HG03060 (cell line): ENCODE data around the gene MAGI2.
A peak's percentile ranks its signal among the peaks of the same experiment; 100 is the strongest.

ENCODE experiments used
- ATAC-seq: cut with Tn5 transposase; IDR thresholded peaks from one replicate; pipeline ENCODE4 v1.9.1; 2021; ENCODE audit warnings: low read depth, moderate number of reproducible peaks; ENCODE audit not compliant: unreplicated experiment

Gene MAGI2

GRCh38 chr7:78047800-78048199, 1405.7 kb downstream of the MAGI2 start:
- ATAC-seq, result no peak

- ATAC-seq, result no peak
These were observed 1410.3 kb downstream of the MAGI2 start for GRCh38 chr7:78043159-78043558.

- ATAC-seq, result no peak
These were observed 1412.0 kb downstream of the MAGI2 start for GRCh38 chr7:78041423-78041822.

- no peak for ATAC-seq
These were observed 1413.4 kb downstream of the MAGI2 start for GRCh38 chr7:78039790-78040776.

GRCh38 chr7:78038465-78039080, 1414.9 kb downstream of the MAGI2 start:
- no peak for ATAC-seq

GRCh38 chr7:78037603-78038002, 1415.9 kb downstream of the MAGI2 start:
- no peak for ATAC-seq

- ATAC-seq, result no peak
These were observed 1420.1 kb downstream of the MAGI2 start for GRCh38 chr7:78033410-78033809.

GRCh38 chr7:78026492-78026891, 1427.0 kb downstream of the MAGI2 start:
- ATAC-seq, result no peak

- no peak for ATAC-seq
These were observed 1428.9 kb downstream of the MAGI2 start for GRCh38 chr7:78024591-78024990.

- no peak for ATAC-seq
These were observed 1430.3 kb downstream of the MAGI2 start for GRCh38 chr7:78023191-78023590.

- ATAC-seq, result no peak
These were observed 1431.3 kb downstream of the MAGI2 start for GRCh38 chr7:78022165-78022564.

- ATAC-seq, result no peak
These were observed 1432.6 kb downstream of the MAGI2 start for GRCh38 chr7:78020874-78021249.

GRCh38 chr7:78020136-78020873, 1433.2 kb downstream of the MAGI2 start:
- ATAC-seq, result peak; percentile 51

GRCh38 chr7:78019447-78020135, 1433.9 kb downstream of the MAGI2 start:
- ATAC-seq, result peak; percentile 38

- ATAC-seq, result no peak
These were observed 1434.6 kb downstream of the MAGI2 start for GRCh38 chr7:78018641-78019446.

- no peak for ATAC-seq
These were observed 1435.8 kb downstream of the MAGI2 start for GRCh38 chr7:78017591-78018100.

- ATAC-seq, result no peak
These were observed 1437.8 kb downstream of the MAGI2 start for GRCh38 chr7:78015574-78016260.

GRCh38 chr7:78014401-78014800, 1439.1 kb downstream of the MAGI2 start:
- no peak for ATAC-seq

- ATAC-seq, result no peak
These were observed 1440.1 kb downstream of the MAGI2 start for GRCh38 chr7:78013386-78013785.
